ENCODE data around the gene ELMO1.

Gene ELMO1

GRCh38 chr7:37111459-37111858 lies 337.2 kb downstream of the ELMO1 start:
- DNase-seq = no peak

GRCh38 chr7:37110660-37111424 lies 337.8 kb downstream of the ELMO1 start:
- DNase-seq = no peak

GRCh38 chr7:37109843-37110242 lies 338.8 kb downstream of the ELMO1 start:
- DNase-seq = peak; percentile 62

GRCh38 chr7:37109016-37109683 lies 339.5 kb downstream of the ELMO1 start:
- no peak for DNase-seq

- no peak for DNase-seq
Measured at GRCh38 chr7:37108615-37109014, 340.0 kb downstream of the ELMO1 start.

- DNase-seq = peak; percentile 13
Measured at GRCh38 chr7:37107047-37107750, 341.5 kb downstream of the ELMO1 start.

GRCh38 chr7:37105762-37106161 lies 342.9 kb downstream of the ELMO1 start:
- DNase-seq = no peak

GRCh38 chr7:37104822-37105518 lies 343.7 kb downstream of the ELMO1 start:
- DNase-seq = no peak

- no peak for DNase-seq
Measured at GRCh38 chr7:37102518-37103137, 346.0 kb downstream of the ELMO1 start.

GRCh38 chr7:37100735-37101331 lies 347.8 kb downstream of the ELMO1 start:
- peak; percentile 58 for DNase-seq

GRCh38 chr7:37098762-37099161 lies 349.9 kb downstream of the ELMO1 start:
- DNase-seq = no peak

- DNase-seq = no peak
Measured at GRCh38 chr7:37097983-37098382, 350.7 kb downstream of the ELMO1 start.

GRCh38 chr7:37097276-37097675 lies 351.4 kb downstream of the ELMO1 start:
- DNase-seq = no peak

- DNase-seq = no peak
Measured at GRCh38 chr7:37096341-37096740, 352.3 kb downstream of the ELMO1 start.

GRCh38 chr7:37095122-37095521 lies 353.5 kb downstream of the ELMO1 start:
- DNase-seq = no peak

- no peak for DNase-seq
Measured at GRCh38 chr7:37093257-37093656, 355.4 kb downstream of the ELMO1 start.

- peak; percentile 97 for DNase-seq
Measured at GRCh38 chr7:37092548-37092947, 356.1 kb downstream of the ELMO1 start.

GRCh38 chr7:37089972-37090371 lies 358.7 kb downstream of the ELMO1 start:
- DNase-seq = no peak

- no peak for DNase-seq
Measured at GRCh38 chr7:37085600-37085999, 363.1 kb downstream of the ELMO1 start.

- DNase-seq = no peak
Measured at GRCh38 chr7:37084303-37084702, 364.4 kb downstream of the ELMO1 start.

GRCh38 chr7:37083311-37084096 lies 365.2 kb downstream of the ELMO1 start:
- DNase-seq = no peak

GRCh38 chr7:37081436-37081835 lies 367.2 kb downstream of the ELMO1 start:
- no peak for DNase-seq
